ENCODE results near the gene MED13L. TPM values are rescaled to one million over a fixed set of nuclear protein-coding genes. Genes with fewer than 3 reads are reported as not detected.

The MED13L gene
- total and polyA plus RNA-seq, 8 donors, result 92.4 to 123 (median 97.0) TPM

DNA sequence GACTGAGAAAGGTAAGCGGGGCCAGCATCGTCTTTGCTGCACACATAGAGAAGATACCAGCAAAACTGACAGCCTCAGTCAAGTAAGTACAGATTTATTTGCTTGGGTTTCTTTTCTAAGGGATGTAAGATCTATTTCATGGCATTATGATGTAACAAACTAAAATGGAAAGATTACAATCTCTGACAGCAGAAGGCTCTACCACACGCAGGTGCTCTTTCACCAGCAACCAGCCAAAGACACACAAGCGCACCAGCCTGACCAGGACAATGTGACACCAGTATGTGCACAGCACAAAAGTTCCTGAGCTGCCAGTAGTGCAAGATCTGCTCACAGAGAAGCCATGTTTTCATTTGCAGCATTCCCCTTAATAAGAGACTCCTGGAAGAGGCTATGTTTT lies 311.1 kb downstream of the MED13L start:
- ATAC-seq, result no peak
- no peak overlapping the region for H3K4me3 ChIP-seq
- intact Hi-C loops (cut with DNase I), result no loop called here
- H3K36me3 ChIP-seq, result peaks cover 0 to 97% of the 10 kb centered on the region in 2 donors
- TF ChIP-seq, protein P1, sequence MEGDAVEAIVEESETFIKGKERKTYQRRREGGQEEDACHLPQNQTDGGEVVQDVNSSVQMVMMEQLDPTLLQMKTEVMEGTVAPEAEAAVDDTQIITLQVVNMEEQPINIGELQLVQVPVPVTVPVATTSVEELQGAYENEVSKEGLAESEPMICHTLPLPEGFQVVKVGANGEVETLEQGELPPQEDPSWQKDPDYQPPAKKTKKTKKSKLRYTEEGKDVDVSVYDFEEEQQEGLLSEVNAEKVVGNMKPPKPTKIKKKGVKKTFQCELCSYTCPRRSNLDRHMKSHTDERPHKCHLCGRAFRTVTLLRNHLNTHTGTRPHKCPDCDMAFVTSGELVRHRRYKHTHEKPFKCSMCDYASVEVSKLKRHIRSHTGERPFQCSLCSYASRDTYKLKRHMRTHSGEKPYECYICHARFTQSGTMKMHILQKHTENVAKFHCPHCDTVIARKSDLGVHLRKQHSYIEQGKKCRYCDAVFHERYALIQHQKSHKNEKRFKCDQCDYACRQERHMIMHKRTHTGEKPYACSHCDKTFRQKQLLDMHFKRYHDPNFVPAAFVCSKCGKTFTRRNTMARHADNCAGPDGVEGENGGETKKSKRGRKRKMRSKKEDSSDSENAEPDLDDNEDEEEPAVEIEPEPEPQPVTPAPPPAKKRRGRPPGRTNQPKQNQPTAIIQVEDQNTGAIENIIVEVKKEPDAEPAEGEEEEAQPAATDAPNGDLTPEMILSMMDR (IDR thresholded peaks at IDR 0.05), result no peak
- no peak for DNase-seq
- H3K27me3 ChIP-seq, result no peaks in the 10 kb centered on the region
- no peaks in the 10 kb centered on the region for H3K4me1 ChIP-seq
- H3K9me3 ChIP-seq, result no peaks in the 10 kb centered on the region
- H3K27ac ChIP-seq, result no peak overlapping the region

DNA sequence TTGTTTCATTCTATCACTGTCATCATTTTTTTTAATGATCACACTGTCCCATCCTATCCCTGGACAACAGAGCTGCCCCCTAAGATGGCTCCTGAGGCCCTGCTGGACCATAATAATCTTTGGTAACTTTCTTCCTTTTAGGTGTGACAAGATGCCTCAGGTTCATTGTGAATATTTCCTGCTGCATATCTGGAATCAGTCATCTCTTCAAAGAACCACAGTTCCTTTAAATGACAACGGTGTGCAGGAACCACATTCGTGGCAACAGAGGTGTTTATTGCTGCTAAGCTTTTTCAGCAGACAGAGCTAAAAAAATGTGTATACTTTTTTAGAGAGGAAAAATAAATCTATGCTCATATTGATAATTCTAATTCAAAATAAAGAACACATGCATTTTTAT lies 312.9 kb downstream of the MED13L start:
- no peak overlapping the region for H3K27ac ChIP-seq
- intact Hi-C loops (cut with DNase I), result no loop called here
- no peak overlapping the region for H3K4me3 ChIP-seq
- TF ChIP-seq, protein P1 (IDR thresholded peaks at IDR 0.05), result no peak
- no peaks in the 10 kb centered on the region for H3K9me3 ChIP-seq
- no peak for ATAC-seq
- H3K27me3 ChIP-seq, result no peaks in the 10 kb centered on the region
- no peak for DNase-seq
- H3K36me3 ChIP-seq, result peaks cover 0 to 97% of the 10 kb centered on the region in 2 donors
- no peaks in the 10 kb centered on the region for H3K4me1 ChIP-seq

DNA sequence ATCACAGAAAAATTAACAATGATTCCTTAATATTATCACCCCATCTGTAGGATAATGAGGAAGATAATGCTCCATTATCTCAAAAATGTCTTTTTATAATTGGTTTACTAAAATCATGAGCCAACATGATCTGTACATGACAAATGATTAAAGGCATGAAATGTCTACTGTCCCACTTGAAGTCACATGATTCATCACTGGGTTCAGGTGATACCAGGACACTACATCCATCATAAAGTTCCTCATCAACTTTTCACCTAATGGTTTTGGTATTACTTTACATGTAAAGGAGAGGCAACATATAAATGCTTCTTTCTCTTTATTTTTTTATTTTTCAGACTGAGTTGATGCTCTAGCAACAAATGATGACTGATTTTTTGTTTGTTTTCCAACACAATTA lies 313.3 kb downstream of the MED13L start:
- H3K27me3 ChIP-seq, result no peaks in the 10 kb centered on the region
- DNase-seq (no peak), ATAC-seq (no peak)
- no peak overlapping the region for H3K4me3 ChIP-seq
- intact Hi-C loops (cut with DNase I), result no loop called here
- peaks cover 0 to 93% of the 10 kb centered on the region in 2 donors for H3K36me3 ChIP-seq
- TF ChIP-seq, protein P1 (IDR thresholded peaks at IDR 0.05), result no peak
- no peaks in the 10 kb centered on the region for H3K9me3 ChIP-seq
- H3K4me1 ChIP-seq, result no peaks in the 10 kb centered on the region
- H3K27ac ChIP-seq, result no peak overlapping the region

GRCh38 chr12:115962216-115962615 lies 315.3 kb downstream of the MED13L start:
- Histone ChIP-seq H3K9me3 (no peaks in the 10 kb centered on the region), H3K27me3 (no peaks in the 10 kb centered on the region), H3K4me1 (no peaks in the 10 kb centered on the region), H3K36me3 (peaks cover 0 to 87% of the 10 kb centered on the region in 2 donors), H3K27ac (no peak overlapping the region), H3K4me3 (no peak overlapping the region)
- ATAC-seq, result no peak
- TF ChIP-seq, protein P1 (IDR thresholded peaks at IDR 0.05), result no peak
- intact Hi-C loops (cut with DNase I), result no loop called here
- DNase-seq, result no peak

- ATAC-seq (no peak), DNase-seq (no peak)
- no peak overlapping the region for H3K27ac ChIP-seq
- intact Hi-C loops (cut with DNase I), result no loop called here
- no peaks in the 10 kb centered on the region for H3K27me3 ChIP-seq
- TF ChIP-seq, protein P1 (IDR thresholded peaks at IDR 0.05), result no peak
- peaks cover 0 to 82% of the 10 kb centered on the region in 2 donors for H3K36me3 ChIP-seq
- no peak overlapping the region for H3K4me3 ChIP-seq
- no peaks in the 10 kb centered on the region for H3K9me3 ChIP-seq
- no peaks in the 10 kb centered on the region for H3K4me1 ChIP-seq
Observed at GRCh38 chr12:115960868-115961802, 316.4 kb downstream of the MED13L start.

All from left lung (tissue), 10 donors.